Fibroblast of skin of back (primary cell): ENCODE measurements around the gene TBCC.
"Not testable (repeated sequence)": the region's sequence is repeated elsewhere in the genome, so short reads cannot be mapped to it uniquely, and the experiment has no call there.

Experiments
- DNase-seq: peaks from one replicate; pipeline ENCODE4 v3.0.0-alpha.2; 2013

The TBCC gene

DNA sequence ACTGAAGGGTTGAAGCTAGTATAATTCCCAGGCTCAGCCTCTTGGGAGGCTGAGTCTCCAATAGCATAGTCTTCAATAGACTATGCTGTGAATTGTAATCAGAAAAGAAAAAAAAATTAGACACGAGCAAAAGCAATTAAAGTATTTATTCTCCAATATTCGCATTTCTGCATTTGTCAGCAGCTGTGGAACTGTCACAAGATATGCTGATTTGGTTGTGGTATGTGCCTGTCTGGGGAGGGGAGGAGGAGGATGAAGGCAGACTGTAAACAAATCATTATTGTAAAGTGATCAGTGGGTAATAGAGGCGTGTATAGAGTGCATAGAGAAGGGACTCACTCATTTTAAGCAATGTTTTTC is 25.8 kb upstream of the TBCC start:
- DNase-seq, result no peak

DNA sequence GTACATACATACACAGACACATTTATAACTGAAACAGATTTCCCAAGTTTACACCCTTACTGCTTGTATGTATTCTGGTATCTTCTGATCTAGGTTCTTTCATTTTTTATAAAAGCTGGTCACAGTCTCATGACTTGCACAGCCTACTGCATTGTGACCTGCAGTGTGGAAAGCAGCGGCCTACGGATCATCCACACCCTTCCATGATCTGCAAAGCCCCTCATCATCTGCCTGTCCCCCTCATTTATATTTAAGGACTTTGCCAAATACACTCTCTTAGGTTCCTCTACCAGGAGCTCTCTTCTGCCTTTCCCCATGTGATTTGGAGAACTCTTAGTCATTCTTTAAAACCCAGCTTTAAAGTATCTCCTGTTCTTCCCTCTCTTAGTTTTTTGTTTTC is 23.9 kb upstream of the TBCC start:
- DNase-seq, result no peak

DNA sequence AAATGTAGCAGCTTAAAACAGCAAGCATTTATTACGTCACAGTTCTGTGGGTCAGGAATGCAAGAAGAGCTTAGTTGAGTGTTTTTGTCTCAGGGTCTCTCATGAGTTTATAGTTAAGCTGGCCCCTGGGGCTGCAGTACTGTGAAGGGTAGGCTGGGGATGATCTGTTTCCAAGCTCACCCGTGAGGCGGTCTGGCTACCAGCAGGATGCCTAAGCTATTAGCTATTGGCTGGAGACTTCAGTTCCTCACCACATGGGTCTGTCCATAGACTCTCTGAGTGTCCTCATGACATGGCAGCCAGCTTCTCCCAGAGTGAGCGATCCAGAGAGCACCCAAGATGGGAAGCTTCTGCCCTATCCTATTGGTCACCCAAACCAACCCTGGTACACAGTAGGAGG is 23.1 kb upstream of the TBCC start:
- no peak for DNase-seq

DNA sequence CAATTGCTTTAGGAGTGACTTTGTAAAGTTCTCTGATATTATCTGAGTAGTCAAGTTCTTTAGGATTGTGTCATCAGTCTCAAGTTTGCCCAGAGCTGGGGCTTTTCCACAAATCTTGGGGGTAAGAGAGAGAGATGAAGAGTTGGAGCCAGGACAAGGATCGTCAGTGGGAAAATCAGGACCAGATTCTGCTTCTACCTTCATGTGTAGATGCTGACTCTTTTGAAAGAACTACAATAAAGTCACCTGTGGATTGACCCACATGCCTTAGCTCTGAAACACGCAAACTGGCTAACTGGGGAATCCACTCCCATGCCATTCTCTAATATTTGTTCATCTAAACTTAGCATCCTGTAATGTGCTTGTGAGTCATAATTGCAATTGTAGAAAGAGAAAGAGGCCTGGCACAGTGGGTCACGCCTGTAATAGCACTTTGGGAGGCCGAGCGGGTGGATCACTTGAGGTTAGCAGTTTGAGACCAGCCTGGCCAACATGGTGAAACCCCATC is 20.3 kb upstream of the TBCC start:
- DNase-seq, result peak; percentile 53

DNA sequence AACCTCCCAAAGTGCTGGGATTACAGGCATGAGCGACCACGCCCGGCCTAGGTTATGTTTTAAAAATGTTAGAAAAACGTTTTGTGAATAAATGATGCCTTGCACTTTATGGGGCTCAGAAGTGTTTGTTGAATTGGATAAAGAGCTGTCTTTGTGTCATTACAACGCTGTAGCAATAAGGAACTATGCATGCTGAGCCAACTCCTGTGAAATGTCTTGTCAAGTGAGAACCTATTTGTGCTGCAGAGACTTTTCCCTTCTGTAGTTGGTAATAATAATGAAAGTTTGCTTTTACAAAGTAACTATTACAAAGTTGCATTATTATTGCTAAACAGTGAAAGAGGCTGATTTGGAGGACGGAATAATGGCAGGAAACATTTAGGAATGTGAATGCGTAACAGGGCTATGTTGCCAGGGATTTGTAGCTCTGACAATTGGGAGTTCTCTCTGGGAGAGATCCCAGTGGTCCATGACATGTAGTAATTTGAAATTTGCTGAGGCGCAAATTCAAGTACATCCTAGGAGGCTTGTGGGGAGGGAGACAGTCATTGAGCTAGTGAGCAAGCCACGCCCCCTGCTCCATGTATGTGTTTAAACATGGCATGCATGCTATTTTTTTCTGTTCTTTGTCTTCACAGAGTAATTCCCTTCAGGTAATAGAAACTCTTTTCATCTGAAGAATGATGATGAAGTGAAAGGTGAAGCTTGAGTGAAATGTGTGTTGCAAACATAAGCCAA is 19.2 kb upstream of the TBCC start:
- DNase-seq, result no peak

DNA sequence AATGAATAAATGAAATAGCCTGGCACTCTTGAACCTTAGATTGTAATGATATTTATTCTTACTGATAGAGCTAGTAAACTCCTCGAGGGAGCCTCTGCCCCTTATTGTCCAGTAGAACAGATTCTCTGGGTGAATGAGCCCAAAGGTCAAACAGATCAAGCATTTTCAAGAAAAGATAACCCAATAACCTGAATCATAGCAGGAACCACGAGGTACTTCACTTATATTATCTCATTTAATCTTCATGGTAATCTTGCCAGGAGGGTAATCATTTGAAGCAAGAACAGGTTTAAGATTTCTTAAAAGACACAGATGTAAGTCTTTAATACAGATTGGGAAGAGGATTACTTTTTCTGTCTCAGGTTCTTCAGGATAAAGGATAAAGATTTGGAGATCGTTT is 17.0 kb upstream of the TBCC start:
- DNase-seq, result no peak

DNA sequence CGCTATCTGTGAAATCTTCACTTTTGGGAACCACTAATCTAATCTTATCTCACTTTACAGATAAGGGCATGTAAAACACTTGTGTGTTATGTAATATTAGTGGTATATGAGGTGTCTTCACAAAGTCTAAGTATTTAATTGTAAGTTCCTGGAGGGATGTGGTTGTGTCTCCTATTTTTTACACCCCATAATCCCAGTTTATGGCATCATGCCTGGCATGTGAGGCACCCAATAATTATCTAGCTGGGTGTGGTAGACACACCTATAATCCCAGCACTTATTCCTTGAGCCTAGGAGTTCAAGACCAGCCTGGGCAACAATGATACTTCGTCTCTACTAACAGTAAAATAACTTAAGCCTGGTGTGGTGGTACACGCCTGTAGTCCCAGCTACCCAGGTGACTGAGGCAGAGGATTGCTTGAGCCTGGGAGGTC is 16.5 kb upstream of the TBCC start:
- DNase-seq, result no peak

DNA sequence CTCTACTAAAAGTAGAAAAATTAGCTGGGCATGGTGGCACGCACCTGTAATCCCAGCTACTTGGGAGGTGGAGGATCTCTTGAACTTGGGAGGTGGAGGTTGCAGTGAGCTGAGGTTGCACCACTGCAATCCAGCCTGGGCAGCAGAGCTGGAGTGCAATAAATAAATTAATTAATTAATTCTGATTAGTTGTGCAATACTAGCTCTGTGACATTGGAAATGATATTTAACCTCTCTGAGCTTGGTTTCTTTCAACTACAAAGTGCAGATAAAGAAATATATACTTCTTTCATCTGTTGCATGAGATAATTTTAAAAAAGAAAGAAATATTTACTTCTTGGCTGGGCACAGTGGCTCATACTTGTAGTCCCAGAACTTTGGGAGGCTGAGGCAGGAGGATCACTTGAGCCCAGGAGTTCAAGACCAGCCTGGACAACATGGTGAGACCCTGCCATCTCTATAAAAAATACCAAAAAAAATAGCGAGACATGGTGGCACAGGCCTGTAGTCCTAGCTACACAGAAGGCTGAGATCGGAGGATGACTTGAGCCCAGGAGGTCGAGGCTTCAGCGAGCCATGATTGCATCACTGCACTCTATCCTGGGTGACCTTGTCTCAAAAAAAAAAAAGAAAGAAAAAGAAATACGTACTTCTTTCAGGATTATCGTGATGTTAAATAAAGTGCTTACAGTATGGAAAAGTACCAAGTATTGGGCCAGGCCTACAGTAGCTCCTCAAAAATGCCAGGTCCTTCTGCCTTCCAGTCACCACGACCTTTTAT is 15.6 kb upstream of the TBCC start:
- no peak for DNase-seq

DNA sequence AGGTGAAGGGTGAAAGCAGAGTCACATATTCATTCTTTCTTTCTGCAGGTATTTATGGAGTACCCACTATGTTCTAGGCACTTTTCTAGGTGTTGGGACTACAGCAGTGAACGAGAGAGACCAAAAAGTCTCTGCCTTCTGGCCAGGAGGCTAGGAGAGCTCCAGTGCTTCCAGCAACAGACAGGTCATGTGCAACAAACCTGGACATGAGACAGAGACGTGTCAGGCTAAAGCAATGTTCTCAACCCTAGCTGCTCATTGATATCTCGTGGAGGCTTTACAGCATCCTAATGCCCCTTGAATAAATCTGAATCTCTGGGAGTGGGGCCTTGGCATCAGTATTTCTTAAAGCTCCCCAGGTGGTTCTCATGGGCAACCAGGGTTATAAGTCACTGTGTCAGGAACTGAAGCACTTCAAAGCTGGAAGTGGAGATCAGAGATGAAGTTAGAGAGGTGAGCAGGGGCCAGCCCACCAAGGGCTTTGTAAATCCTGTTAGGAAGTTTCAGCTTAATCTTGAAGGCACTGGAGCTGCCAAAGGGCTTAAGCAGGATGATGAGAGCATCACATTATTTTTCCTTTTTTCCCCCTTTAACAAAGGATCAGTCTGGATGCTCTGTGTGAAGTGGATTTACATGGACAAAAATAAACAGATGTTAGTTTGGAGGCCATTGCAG is 13.0 kb upstream of the TBCC start:
- no peak for DNase-seq

DNA sequence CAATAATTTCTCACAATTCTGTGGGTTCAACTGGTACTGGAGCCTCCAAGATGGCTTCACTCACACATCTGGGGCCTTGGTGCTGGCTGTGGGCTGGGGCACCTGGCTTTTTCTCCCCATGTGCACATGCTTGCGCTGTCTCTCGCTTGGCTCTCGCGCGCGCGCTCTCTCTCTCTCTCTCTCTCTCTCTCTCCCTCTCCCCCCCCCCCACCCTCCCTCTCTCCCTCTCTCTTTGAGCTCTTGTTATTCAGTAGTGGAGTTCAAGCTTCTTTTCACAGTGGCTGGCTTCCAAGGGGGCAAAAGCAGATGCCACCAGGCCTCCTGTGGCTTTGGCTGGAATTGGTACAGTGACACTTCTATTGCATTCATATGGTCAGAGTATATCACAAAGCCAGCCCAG is 10.8 kb upstream of the TBCC start:
- DNase-seq, result no peak

DNA sequence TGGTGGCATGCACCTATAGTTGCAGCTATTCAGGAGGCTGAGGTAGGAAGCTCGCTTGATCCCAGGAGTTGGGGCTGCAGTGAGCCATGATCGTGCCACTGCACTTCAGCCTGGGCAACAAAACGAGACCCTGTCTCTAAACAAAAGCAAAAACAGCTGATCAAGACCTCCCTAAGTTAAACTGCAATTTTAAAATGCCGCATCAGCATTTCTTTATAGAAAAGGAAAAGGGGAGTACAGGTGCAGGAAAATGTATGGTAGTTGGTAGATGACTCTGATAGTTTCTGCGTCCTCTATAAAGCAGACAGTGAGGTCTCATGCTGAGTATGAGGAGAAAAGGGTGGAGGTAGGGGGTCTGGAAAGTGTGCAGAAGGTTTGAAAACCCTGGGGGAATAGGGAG is 8.9 kb upstream of the TBCC start:
- DNase-seq, result no peak

DNA sequence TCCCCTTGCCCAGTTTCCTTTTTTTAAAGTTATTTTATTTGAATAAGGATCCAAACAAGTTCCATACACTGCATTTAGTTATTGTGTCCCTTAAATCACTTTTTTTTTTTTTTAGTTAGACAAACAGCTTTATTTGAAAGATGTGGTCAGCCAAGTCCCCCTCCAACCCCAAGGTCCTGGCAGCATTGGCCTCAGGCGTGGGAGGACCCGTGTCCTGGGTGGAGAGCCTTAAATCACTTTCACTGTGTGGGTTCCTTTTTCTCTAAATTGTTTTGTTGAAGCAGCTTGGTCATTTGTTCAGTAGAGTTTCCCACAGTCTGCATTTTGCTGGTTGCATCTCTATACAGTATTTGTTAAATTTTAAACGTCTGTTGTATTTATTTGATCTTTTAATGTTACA is 5.2 kb upstream of the TBCC start:
- DNase-seq, result no peak

DNA sequence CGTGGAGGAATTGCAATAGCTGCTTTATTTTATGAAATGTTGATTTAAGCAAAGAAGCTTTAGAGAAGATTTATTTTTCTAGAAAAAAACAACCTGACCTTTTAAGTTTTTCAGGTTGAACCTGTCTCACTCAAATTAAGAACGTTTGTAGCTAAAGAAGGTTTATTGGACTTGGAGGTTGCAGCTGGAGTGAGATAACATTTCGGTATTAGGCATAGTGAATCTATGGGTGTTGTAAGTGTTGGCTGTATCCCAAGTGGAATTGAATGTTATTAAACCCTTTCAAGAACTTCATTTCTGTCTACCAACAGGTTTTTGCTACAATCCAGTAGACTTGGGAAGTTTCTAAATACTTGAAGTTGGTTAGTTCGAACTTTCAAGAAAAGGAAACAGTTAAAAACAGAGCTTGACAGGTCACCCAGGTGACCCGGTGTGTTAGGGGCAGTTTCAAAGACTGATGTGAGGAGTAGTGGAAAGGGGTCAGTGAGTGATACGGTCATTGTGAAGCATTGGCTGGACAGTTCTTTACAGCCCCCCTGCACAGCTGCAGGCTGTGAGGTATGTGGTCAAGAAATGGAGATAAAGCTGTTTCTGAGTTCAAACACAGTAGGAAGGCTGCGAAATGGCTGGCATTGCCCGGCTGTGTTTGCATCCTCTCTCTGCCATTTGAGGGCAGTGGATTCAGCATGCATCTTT is 2.4 kb upstream of the TBCC start:
- DNase-seq, result no peak

DNA sequence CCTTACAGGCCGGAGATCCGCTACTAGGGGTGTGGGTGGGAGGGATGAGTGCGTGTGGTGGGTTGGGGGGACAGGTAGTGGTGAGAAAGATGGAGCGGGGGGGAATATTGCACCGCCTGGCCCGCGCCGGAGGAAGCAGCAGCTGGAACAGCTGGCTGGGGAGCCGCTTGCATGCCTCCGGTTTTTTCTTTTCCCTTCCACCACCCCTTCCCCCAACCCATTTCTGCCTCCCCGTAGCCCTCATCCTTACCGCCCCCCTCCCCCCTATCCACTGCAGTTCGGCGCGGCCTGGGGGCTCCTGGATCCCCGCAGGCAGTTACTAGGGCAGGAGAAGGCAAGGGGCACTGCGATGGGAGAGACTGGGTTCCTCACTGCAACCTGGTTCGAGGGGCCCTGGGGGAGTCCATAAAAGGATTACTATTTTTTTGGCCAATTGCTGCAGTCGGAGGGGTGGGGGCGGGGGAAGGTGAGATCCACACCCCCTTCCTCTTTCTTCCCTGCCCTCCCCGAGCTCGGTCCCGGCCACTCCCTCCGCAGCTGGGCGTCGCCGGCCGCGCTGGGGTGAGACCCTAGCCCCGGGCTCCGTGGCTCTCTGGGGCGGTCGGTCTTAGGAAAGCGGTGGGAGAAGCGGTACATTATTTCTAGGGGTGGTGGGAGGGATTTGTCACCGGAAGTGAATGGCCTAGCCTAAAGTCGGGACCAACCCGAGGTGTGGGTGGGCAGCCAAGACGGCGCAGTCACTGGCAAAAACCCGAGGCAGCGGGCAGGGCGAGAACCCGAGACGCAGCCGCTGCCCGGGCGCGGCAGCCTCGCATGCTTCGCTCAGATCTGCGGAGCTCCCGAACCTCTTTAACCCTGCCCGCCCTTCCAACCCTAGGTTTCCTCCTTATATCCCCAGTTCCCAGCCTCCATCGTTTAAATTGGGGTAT is 824 bp upstream of the TBCC start:
- DNase-seq, result peak; percentile 96

DNA sequence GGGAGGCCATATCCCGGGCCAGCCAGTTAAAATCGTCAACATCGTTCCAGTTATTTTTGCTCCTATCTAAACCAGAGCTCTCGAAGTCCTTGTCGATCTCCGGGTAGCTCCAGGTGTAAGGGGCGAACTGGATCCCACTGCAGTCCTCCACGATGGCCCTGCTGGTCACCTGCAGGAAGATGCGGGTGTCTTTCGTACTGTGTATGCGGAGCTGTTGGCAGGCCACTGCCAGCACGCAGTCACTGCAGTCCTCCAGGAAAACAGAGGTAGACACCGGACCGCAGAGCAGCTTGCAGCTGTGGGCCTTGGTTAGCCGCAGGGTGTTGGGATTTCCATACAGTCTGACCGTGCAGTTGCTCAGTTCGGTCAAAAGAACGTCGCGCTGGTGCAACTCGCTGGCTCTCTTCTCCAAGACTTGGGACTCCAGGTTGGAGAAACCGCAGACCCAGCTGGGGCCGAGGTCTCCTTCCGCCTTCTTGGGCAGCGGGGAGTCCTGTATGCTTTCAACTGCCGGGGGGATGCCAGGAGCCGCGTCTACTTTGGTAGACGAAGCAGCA is 742 bp downstream of the TBCC start:
- DNase-seq, result no peak

DNA sequence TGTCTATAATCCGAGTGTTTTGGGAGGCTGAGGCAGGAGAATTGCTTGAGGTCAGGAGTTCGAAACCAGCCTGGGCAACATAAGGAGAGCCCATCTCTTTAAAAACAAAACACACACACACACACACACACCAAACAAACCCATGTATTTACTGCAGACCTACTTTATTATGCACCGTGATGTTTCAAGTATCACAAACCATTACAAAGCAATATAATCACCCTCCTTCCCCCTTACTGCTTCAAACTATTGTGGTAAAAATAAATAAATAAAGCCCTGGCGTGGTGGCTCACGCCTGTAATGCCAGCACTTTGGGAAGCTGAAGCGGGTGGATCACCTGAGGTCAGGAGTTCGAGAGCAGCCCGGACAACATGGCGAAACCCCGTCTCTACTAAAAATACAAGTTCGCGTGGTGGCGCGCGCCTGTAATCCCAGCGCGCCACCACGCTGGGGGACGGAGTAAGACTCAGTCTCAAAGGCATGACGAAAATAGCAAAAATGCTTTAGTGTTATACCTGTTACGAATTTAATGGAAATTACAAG is 1.5 kb downstream of the TBCC start:
- DNase-seq, result no peak

DNA sequence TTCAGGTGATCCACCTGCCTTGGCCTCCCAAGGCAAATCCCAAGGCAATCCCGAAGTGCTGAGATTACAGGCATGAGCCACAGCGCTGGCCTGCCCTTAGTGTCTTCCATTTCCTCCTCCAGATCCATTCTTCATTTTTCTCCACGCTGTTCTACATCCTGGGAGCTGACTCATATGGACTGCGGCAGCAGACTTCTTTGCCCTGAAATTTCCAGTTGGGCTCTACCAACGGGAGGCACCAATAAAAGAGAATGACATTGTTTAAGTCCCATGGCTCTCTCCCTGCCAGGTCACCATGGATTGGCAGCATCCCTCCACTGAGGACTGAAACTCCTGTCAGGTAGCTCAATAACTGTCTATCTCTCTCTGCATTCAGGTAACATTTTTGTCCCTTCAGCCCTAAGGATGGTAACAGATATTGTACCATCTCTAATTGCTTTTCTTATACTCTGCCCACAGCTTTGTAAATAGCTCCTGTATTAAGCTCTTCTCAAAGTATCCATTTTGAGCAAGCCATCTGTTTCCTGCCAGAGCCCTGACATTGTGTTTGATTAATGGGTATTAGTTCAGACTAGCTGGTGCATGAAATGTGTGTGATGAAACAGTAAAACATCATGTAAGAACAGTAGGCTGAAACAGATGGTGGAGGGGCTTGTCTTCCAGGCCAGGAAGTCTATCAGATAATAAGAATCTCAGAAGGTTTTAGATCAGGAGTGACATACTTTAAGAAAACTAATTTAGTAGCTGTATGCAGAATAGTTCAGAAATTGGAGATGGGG is 3.6 kb downstream of the TBCC start:
- no peak for DNase-seq

DNA sequence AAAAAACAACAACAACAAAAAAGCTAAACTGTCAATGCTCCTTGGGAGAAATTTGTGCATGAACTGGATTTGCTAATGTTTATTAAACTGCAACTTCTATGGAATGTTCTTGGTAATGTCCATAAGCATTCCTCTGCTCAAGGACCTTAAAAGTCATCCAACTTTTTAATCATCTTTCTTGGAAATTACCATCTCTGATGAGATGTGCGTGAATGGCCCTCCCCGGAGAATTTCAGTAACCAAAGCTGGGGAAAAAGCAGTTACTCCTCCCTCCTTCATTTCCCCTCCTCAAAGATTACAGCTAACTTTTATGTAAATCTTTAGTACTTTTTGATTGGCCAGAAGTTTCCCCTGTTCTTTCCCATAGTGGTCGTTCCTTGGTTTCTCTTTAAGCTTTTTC is 5.2 kb downstream of the TBCC start:
- no peak for DNase-seq

DNA sequence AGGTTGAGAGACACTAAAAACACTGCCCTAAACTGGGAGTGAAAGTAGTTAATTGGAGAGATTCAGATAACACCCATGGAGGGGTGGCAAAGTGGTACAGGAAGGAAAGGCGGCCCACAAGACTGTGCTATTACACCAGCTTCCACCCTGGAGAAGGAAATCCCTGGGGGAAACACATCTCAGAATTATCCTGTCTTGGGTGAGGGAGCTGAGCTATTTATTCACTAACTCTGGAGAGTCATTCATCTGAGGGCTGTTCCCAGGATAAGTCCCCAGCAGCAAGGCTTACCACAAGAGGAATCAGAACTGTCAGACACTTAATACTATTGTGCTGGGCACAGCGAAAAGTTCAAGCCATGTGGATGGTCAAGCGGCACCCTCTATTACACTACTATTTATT is 9.9 kb downstream of the TBCC start:
- no peak for DNase-seq

DNA sequence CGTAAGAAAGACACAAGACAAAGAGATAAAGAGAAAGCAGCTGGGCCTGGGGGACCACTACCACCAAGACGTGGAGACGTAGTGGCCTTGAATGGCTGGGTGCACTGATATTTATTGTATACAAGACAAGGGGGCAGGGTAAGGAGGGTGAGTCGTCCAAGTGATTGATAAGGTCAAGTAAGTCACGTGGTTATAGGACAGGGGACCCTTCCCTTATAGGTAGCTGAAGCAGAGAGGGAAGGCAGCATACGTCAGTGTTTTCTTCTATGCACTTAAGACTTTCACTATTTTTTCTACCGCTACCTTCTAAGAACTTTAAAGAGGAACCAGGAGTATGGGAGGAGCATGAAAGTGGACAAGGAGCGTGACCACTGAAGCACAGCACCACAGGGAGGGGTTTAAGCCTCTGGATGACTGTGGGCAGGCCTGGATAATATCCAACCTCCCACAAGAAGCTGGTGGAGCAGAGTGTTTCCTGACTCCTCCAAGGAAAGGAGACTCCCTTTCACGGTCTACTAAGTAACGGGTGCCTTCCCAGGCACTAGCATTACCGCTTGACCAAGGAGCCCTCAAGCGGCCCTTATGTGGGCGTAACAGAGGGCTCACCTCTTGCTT is 11.9 kb downstream of the TBCC start:
- DNase-seq, result not testable (repeated sequence)
